Amygdala (tissue), 56 donors: Measurements from ENCODE around the gene KRTAP26-1.

Experiments used
- DNase-seq, 56 donors: peaks; one replicate each; lab custom pipeline; 2025; lab: John Stamatoyannopoulos, UW

Gene KRTAP26-1

DNA sequence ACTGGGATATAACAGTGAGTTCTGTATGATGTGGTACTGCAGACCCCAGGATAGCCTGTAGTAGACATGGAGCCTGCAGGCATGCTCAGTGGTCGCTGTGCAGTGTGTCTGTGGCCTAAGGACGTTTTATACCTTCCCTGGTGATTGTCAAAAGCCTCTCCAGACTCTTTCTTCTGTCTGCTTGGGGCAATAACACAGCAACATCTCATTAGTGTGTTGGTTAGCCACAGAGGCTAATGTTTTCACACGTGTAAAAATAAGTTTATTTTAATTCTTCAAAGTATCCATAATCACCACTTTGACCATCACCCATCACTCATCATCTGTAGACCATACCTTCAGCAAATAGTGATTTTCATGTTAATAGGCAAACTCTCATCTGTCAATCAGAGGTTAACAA, 37.3 kb downstream of the KRTAP26-1 start, which contains the start of gene KRTAP24-1:
KRTAP24-1 (minus strand) TSS at position 101 of the 400 bp plus-strand sequence; CDS start at position 83, 18 bp downstream.
- no peak for DNase-seq

DNA sequence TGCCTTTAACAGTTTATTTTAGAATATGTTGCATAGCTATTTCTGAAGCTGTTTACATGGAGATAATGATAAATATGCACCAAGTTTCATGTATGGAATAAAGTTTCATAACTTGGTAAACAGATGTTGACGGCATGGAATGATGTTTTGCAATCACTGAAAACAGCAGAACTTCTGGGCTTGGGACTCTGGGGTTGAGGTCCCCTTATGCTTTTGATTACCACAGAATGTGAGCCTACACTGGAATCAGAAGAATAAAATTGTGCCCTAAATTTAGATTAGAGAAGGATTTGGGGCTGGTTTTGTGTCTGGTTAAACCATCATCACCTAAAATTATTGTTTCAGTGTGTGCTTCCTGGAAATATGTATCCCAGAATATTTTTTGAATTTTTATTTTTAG, 48.5 kb downstream of the KRTAP26-1 start:
- no peak for DNase-seq

DNA sequence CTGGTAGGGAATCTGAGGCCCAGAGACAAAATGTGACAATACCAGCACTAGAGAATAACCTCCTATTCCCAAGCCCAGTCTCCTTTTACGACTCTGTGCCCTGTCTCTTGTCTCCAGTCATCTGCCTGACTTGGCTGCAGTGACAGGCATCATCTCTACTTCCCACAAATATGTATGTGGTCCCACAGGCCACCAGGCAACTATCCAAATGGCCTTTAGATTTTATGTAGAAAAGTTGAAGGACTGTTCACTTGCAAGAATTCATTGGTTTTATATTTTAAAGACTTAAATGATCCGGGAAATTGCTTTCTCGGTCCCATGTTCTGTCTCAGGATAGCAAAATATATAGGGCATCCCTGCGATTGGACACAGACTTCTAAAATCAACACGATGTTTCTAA, 49.0 kb downstream of the KRTAP26-1 start:
- DNase-seq, result no peak

DNA sequence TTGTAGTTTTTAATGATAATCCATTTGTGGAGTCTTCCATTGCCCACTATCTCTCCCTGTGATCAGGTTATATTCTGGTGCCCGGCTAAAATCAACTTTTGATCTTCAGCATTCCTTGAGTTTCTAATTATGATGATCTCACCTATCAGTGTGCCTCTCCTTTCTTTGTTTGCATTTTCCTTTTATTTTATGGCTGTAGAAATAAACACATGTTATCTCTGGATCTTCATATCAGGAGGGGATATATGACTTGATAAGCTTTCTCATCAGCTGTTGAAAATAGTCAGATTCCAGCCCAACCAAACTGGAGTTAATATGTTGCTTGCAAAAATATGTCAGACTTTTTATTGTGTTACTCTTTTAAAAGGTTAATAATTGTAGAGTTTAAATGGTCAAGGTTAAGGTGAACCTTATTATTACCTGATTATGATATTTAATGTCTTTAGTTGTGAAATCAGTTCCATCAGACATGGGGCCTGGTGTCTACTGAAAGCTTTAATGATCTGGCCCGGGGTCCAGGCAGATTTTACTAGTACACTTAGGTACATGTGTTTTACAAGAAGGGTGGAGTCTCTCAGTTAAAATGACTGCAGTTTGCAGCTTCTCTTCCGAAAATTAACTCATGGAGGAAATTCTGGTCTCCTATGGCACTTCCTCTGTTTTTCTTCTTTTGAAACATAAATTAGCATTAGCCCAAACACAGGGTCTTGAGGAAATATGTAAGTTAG, 50.1 kb downstream of the KRTAP26-1 start:
- DNase-seq, result no peak
